NOMO-1 treated with DMSO at 0.1 percent for 48 hours (cell line): Measurements from ENCODE around the gene PSMD4.
"Not testable (repeated sequence)": the region's sequence is repeated elsewhere in the genome, so short reads cannot be mapped to it uniquely, and the experiment has no call there.

Experiments used
- DNase-seq: peaks from one replicate; lab custom pipeline; 2025; ENCODE audit not compliant: unreplicated experiment; lab: John Stamatoyannopoulos, UW

The PSMD4 gene

GRCh38 chr1:151254217-151255213 lies at the start of gene PSMD4:
Gene PSMD4 (plus strand): TSS chr1:151254734. CDS start chr1:151254783, 49 bp downstream.
- peak; percentile 97 for DNase-seq

GRCh38 chr1:151205381-151205965 lies 49.1 kb upstream of the PSMD4 start:
- DNase-seq: not testable (repeated sequence)

- no peak for DNase-seq
These were observed 43.7 kb upstream of the PSMD4 start for GRCh38 chr1:151210830-151211229.

GRCh38 chr1:151211972-151212705 lies 42.4 kb upstream of the PSMD4 start:
- DNase-seq: no peak

GRCh38 chr1:151213560-151213959 lies 41.0 kb upstream of the PSMD4 start:
- DNase-seq: no peak

- DNase-seq: no peak
These were observed 32.9 kb upstream of the PSMD4 start for GRCh38 chr1:151221616-151222015.

- no peak for DNase-seq
These were observed 32.4 kb upstream of the PSMD4 start for GRCh38 chr1:151222130-151222529.

GRCh38 chr1:151235235-151235634 lies 19.3 kb upstream of the PSMD4 start:
- no peak for DNase-seq

- DNase-seq: peak; percentile 60
These were observed 16.7 kb upstream of the PSMD4 start for GRCh38 chr1:151237678-151238466.

- DNase-seq: no peak
These were observed 16.1 kb upstream of the PSMD4 start for GRCh38 chr1:151238467-151238739.

- DNase-seq: no peak
These were observed 12.1 kb upstream of the PSMD4 start for GRCh38 chr1:151242442-151242841.

- DNase-seq: no peak
These were observed 10.8 kb upstream of the PSMD4 start for GRCh38 chr1:151243683-151244216.

- no peak for DNase-seq
These were observed 7.7 kb upstream of the PSMD4 start for GRCh38 chr1:151246786-151247185.

GRCh38 chr1:151251656-151252470 lies 2.7 kb upstream of the PSMD4 start:
- DNase-seq: peak; percentile 92

GRCh38 chr1:151255381-151255780 lies 847 bp downstream of the PSMD4 start:
- DNase-seq: no peak

- DNase-seq: no peak
These were observed 4.8 kb downstream of the PSMD4 start for GRCh38 chr1:151259351-151259750.

- no peak for DNase-seq
These were observed 11.1 kb downstream of the PSMD4 start for GRCh38 chr1:151265446-151266236.

GRCh38 chr1:151266315-151266714 lies 11.8 kb downstream of the PSMD4 start:
- DNase-seq: no peak

GRCh38 chr1:151266821-151267220 lies 12.3 kb downstream of the PSMD4 start:
- DNase-seq: no peak
